Activated naive CD4-positive, alpha-beta T cell treated with anti-CD3 and anti-CD28 coated beads for 36 hours (primary cell): ENCODE results near the gene CHST5. TPM values are rescaled to one million over a fixed set of nuclear protein-coding genes. Genes with fewer than 3 reads are reported as not detected.

ENCODE experiments used
- CTCF ChIA-PET: fragments of 350-600 bp; sonication (Branson Sonifier 250); formaldehyde crosslinking; loops from one replicate; lab custom pipeline; 2021; ENCODE audit warnings: antibody characterized with exemption; lab: Charles Lee
- DNase-seq: peaks from one replicate; pipeline ENCODE4 v3.0.0-alpha.2; 2020
- H3K27ac Mint-ChIP-seq: one replicate; pipeline ENCODE4 v1.8.0; 2021; ENCODE audit warnings: mild to moderate bottlenecking, mixed read lengths
- H3K27me3 Mint-ChIP-seq: one replicate; pipeline ENCODE4 v1.8.0; 2021; ENCODE audit warnings: low read depth, mixed read lengths
- H3K36me3 Mint-ChIP-seq: one replicate; pipeline ENCODE4 v1.8.0; 2021; ENCODE audit warnings: low read depth, mixed read lengths
- H3K4me1 Mint-ChIP-seq: one replicate; pipeline ENCODE4 v1.8.0; 2021; ENCODE audit warnings: low read depth, mixed read lengths
- H3K4me3 Mint-ChIP-seq: one replicate; pipeline ENCODE4 v1.8.0; 2021; ENCODE audit warnings: mild to moderate bottlenecking, moderate library complexity, mixed read lengths
- H3K9me3 Mint-ChIP-seq: one replicate; pipeline ENCODE4 v1.8.0; 2021; ENCODE audit warnings: mixed read lengths
- intact Hi-C: fragments of 100-400 bp; cut with micrococcal nuclease; formaldehyde crosslinking; loops from one replicate; pipeline ENCODE4 v1.15.1; 2023
- total RNA-seq, 2 experiments: library from RNA; stranded (reverse); gene quantifications; one replicate each; pipeline ENCODE4 v1.2.3, GENCODE V29; 2021

CHST5 gene
- total RNA-seq, 2 experiments from 2014 or later: 0.10 TPM; not detected in 1

DNA sequence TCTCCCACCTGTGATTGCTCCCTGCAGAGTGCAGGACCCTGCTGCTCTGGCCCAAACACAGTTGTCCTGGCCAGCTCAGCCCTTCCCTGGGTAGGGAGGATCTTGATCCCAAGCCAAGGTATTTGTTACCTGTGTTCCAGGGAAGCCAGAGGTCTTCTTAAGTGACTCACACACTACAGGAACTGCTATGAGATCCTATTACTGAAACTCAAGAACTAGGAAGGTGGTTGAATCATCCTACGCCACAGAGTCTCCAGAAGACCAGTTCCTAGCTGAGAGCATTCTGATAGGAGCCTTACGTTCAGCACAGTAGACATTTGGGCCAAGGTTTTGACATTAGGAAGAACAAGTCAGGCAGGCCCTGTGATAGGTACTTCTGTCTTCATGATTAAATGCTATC, 52.7 kb downstream of the CHST5 start:
- Mint-ChIP-seq H3K9me3 (no peaks in the 10 kb centered on the region), H3K27me3 (peaks cover 10% of the 10 kb centered on the region), H3K36me3 (no peaks in the 10 kb centered on the region), H3K27ac (no peak overlapping the region), H3K4me1 (peaks cover 1% of the 10 kb centered on the region), H3K4me3 (no peak overlapping the region)
- CTCF ChIA-PET: no interaction called here
- intact Hi-C loops: no loop called here
- DNase-seq: no peak

- CTCF ChIA-PET: no interaction called here
- Mint-ChIP-seq H3K9me3 (no peaks in the 10 kb centered on the region), H3K27me3 (peaks cover 10% of the 10 kb centered on the region), H3K27ac (no peak overlapping the region), H3K4me3 (no peak overlapping the region), H3K4me1 (peaks cover 1% of the 10 kb centered on the region), H3K36me3 (no peaks in the 10 kb centered on the region)
- intact Hi-C loops: no loop called here
- no peak for DNase-seq
Measured at GRCh38 chr16:75482434-75483205, 53.3 kb downstream of the CHST5 start.

- no peak for DNase-seq
- CTCF ChIA-PET: no interaction called here
- Mint-ChIP-seq H3K9me3 (no peaks in the 10 kb centered on the region), H3K4me3 (no peak overlapping the region), H3K4me1 (no peaks in the 10 kb centered on the region), H3K27me3 (peaks cover 4% of the 10 kb centered on the region), H3K27ac (no peak overlapping the region), H3K36me3 (no peaks in the 10 kb centered on the region)
- intact Hi-C loops: no loop called here
Measured at GRCh38 chr16:75481475-75481874, 54.4 kb downstream of the CHST5 start.

DNA sequence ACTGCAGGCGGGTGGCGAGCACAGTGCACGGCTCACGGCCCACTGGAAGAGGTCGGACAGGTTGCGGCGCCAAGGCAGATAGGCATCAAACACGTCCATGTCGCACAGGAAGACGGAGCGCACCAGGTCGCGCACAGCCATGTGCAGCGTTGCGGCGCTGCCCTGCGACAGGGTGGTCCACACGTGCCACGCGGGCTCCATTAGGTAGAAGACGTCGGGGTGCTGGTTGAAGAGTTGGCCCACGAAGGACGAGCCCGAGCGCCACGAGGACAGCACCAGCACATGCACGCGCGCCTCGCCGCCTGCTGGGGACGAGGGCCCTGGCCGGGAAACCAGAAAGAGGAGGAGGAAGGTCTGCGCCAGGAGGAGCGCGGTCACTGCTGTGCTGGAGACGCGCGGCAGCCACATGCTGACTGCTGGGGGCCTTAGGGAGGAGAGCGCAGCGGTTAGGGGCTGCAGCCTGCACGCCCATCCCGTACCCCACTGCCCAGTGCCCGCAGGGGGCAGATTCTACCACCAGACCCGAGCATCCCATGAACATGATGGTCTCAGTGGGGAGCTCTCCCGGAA, 56.4 kb downstream of the CHST5 start:
- Mint-ChIP-seq H3K27ac (no peak overlapping the region), H3K27me3 (no peaks in the 10 kb centered on the region), H3K4me3 (no peak overlapping the region), H3K36me3 (no peaks in the 10 kb centered on the region), H3K9me3 (no peaks in the 10 kb centered on the region), H3K4me1 (no peaks in the 10 kb centered on the region)
- intact Hi-C loops: no loop called here
- CTCF ChIA-PET: no interaction called here
- DNase-seq: no peak

Other genes with a start within 250 kb of the CHST5 start
- gene CFDP1, start 102.6 kb downstream of the CHST5 start, total RNA-seq: 10 to 100 TPM; 37.2 to 44.1 TPM
- 10 to 100 TPM; 18.8 to 19.0 TPM for gene TMEM170A, start 71.4 kb downstream of the CHST5 start, total RNA-seq
- not detected for gene CHST6, start 40.7 kb downstream of the CHST5 start, total RNA-seq
- 1 to 10 TPM; 4.5 to 5.4 TPM for gene TMEM231, start 20.1 kb upstream of the CHST5 start, total RNA-seq
- 10 to 100 TPM; 63.3 to 66.8 TPM for gene GABARAPL2, start 30.3 kb upstream of the CHST5 start, total RNA-seq
- 10 to 100 TPM; 45.3 to 47.5 TPM for gene ADAT1, start 87.2 kb upstream of the CHST5 start, total RNA-seq
- gene KARS1, start 111.6 kb upstream of the CHST5 start, total RNA-seq: 100 to 1,000 TPM; 371 to 385 TPM
- gene TERF2IP, start 111.7 kb upstream of the CHST5 start, total RNA-seq: 10 to 100 TPM; 78.6 to 79.0 TPM
- not detected for gene CPHXL2, start 140.9 kb upstream of the CHST5 start, total RNA-seq
- not detected for gene DUXB, start 165.4 kb upstream of the CHST5 start, total RNA-seq
- gene CPHXL, start 190.4 kb upstream of the CHST5 start, total RNA-seq: not detected